Stomach (tissue), 9 donors: ENCODE data around the gene PIP4K2A. TPM values are rescaled to one million over a fixed set of nuclear protein-coding genes. Genes with fewer than 3 reads are reported as not detected.

Experiments used
- DNase-seq, 2 donors: peaks; one replicate each; pipeline versions ENCODE4 v3.0.0 to v3.0.0-alpha.2; 2013 to 2019
- H3K27ac ChIP-seq, 5 donors: fragments of 200-600 bp in 4 of 5; sonication (generic) in 4 of 5; one replicate each; pipeline ENCODE4 v1.5.1; 2013 to 2019; ENCODE audit warnings: mild to moderate bottlenecking in 1 of 5, moderate library complexity in 1 of 5
- H3K27me3 ChIP-seq, 3 donors: fragments of 200-600 bp; sonication (generic); one replicate each; pipeline ENCODE4 v1.5.1; 2017 to 2019; ENCODE audit warnings: mixed run types in 1 of 3
- H3K36me3 ChIP-seq, 4 donors: fragments of 200-600 bp; sonication (generic); 1 replicate in 3 of 4; 2 replicates in 1 of 4; pipeline ENCODE4 v1.5.1; 2016 to 2019
- H3K4me1 ChIP-seq, 4 donors: fragments of 200-600 bp; sonication (generic); one replicate each; pipeline ENCODE4 v1.5.1; 2016 to 2019
- H3K4me3 ChIP-seq, 4 donors: fragments of 200-600 bp; sonication (generic) in 3 of 4; one replicate each; pipeline ENCODE4 v1.5.1; 2016 to 2019; ENCODE audit warnings: mild to moderate bottlenecking in 1 of 4
- H3K9me3 ChIP-seq, 4 donors: fragments of 200-600 bp; sonication (generic); one replicate each; pipeline ENCODE4 v1.5.1; 2016 to 2019
- CTCF ChIP-seq, 7 experiments: fragments of 450-650 bp in 4 of 7; fragments of 200-600 bp in 3 of 7; sonication (generic) in 3 of 7; IDR thresholded peaks; one replicate each; pipeline ENCODE4 v1.5.1; 2016 to 2019; ENCODE audit warnings: antibody characterized with exemption in 7 of 7, control low read depth in 2 of 7, mild to moderate bottlenecking in 1 of 7
- EP300 ChIP-seq: sonication (generic); formaldehyde crosslinking; IDR thresholded peaks from one replicate; pipeline ENCODE4 v1.6.1; 2017; ENCODE audit warnings: antibody characterized with exemption
- POLR2A ChIP-seq, 4 donors: fragments of 450-650 bp; IDR thresholded peaks; one replicate each; pipeline ENCODE4 v1.6.1; 2016; ENCODE audit warnings: antibody characterized with exemption in 4 of 4, control low read depth in 2 of 4, mild to moderate bottlenecking in 1 of 4, moderate library complexity in 1 of 4
- POLR2AphosphoS5 ChIP-seq, 3 donors: sonication (generic); formaldehyde crosslinking; IDR thresholded peaks; one replicate each; pipeline ENCODE4 v1.6.1; 2016; ENCODE audit warnings: antibody characterized with exemption in 3 of 3
- WGBS, 5 donors: extraction: QIAGEN DNeasy Blood & Tissue Kit in 3 of 5; methylation state at CpG; one replicate each; pipeline versions ENCODE4 v1.1.5 to v1.1.7; 2013 to 2018; 5-methylcytosine and 5-hydroxymethylcytosine counted together
- intact Hi-C: fragments of 100-400 bp; cut with DNase I; formaldehyde crosslinking; loops from one replicate; pipeline ENCODE4 v1.15.1; 2023; ENCODE audit warnings: low total_unique reads
- polyA plus RNA-seq, 3 donors: library from polyadenylated mRNA; stranded (reverse); fragments of 200-250 nt; gene quantifications; one replicate each; pipeline ENCODE4 v1.2.3, GENCODE V29; 2013
- total RNA-seq, 5 donors: library from RNA; depleted of rRNA; stranded (reverse); fragments of >200 nt; gene quantifications; one replicate each; pipeline versions ENCODE4 v1.1.0 to v1.2.3, GENCODE V29; 2014 to 2016
- donor health status: healthy with polysubstance abuse.
- donor health status: Bipolar disorder and iron deficiency.
- donor health status: healthy.

The PIP4K2A gene
- total and polyA plus RNA-seq, 8 donors: 6.7 to 61.3 (median 13.6) TPM

DNA sequence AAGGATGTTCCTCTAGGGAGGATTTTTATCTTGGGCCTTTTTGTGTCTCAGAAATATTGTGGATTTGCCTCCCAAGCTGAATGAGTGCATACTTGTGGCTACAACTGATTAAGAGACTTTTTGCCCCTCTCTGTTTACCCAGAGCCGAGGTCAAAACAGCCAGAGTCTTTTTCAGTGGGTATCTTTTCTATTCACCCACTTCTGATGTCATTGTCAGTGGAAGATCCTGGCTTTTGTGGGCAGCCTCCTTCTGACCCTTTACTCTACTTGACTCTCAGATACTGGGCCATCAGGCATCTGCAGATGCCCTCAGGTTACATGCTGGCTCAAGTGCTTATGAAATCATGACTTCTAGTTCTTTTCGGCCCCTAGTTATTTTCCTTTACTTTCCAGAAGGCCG lies 19.6 kb upstream of the PIP4K2A start:
- Histone ChIP-seq H3K27ac (no peak overlapping the region), H3K4me1 (peaks cover 0 to 16% (median 4%) of the 10 kb centered on the region in 4 donors), H3K4me3 (no peak overlapping the region), H3K27me3 (no peaks in the 10 kb centered on the region), H3K9me3 (no peaks in the 10 kb centered on the region), H3K36me3 (no peaks in the 10 kb centered on the region)
- WGBS, 5 donors: 83 to 94% (median 87%) methylated on average over 3 of the region's 3 CpGs
- intact Hi-C loops: no loop called here
- no peak for TF ChIP-seq POLR2A (IDR thresholded peaks at IDR 0.05)
- no peak for TF ChIP-seq POLR2AphosphoS5 (IDR thresholded peaks at IDR 0.05)
- TF ChIP-seq CTCF (IDR thresholded peaks at IDR 0.05): no peak
- no peak for TF ChIP-seq EP300
- no peak for DNase-seq

DNA sequence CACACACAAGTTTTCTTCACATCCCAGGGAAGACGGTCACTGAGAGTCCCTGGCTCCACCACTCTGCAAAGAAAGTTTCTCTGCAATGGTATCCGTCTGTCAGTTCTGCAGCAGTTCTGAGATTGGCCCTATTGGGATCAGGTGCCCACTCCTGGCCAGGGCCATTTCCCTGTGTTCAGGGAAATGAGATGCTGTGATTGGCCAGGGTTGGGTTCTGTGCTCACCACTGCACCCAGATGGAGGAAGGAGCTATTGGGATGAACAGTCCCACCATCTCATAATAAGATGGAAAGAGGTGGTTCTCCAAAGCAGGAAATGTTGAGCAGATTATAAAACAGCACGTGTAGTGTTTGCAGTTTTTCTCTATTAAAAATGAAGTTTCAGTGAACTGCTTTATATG lies 13.3 kb upstream of the PIP4K2A start:
- no peak for TF ChIP-seq EP300
- TF ChIP-seq CTCF (IDR thresholded peaks at IDR 0.05): no peak
- TF ChIP-seq POLR2AphosphoS5 (IDR thresholded peaks at IDR 0.05): no peak
- TF ChIP-seq POLR2A (IDR thresholded peaks at IDR 0.05): no peak
- WGBS, 5 donors: 75 to 83% (median 78%) methylated on average over 3 of the region's 3 CpGs
- H3K4me1 ChIP-seq: peaks cover 0 to 6% (median 0%) of the 10 kb centered on the region in 4 donors
- H3K27me3 ChIP-seq: no peaks in the 10 kb centered on the region
- H3K9me3 ChIP-seq: no peaks in the 10 kb centered on the region
- intact Hi-C loops: no loop called here
- H3K4me3 ChIP-seq: no peak overlapping the region
- H3K36me3 ChIP-seq: no peaks in the 10 kb centered on the region
- H3K27ac ChIP-seq: no peak overlapping the region
- DNase-seq: no peak

DNA sequence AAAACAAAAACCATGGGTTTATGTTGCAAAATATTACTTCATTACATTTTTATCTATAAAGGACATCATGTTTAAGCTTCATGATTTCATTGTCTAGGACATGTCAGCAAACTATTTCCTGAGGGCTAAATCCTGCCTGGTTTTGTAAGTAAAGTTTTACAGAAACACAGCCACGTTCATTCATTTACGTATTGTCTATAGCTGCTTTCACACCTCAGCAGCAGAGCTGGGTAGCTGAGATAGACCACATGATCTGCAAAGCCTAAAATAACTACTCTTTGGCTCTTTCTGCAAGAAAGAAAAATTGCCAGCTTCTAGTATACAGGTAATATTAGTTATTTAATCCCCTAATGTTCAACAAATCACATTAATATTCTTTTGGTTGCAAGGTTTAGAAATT lies 12.7 kb upstream of the PIP4K2A start:
- intact Hi-C loops: no loop called here
- Histone ChIP-seq H3K27ac (no peak overlapping the region), H3K4me1 (peaks cover 0 to 9% (median 0%) of the 10 kb centered on the region in 4 donors), H3K9me3 (no peaks in the 10 kb centered on the region), H3K36me3 (no peaks in the 10 kb centered on the region), H3K27me3 (no peaks in the 10 kb centered on the region), H3K4me3 (no peak overlapping the region)
- no peak for TF ChIP-seq EP300
- no peak for DNase-seq
- 48 to 84% (median 64%) methylated on average over 2 of the region's 2 CpGs for WGBS, 5 donors

GRCh38 chr10:22724773-22725172 lies 10.4 kb upstream of the PIP4K2A start:
- no peak for DNase-seq
- intact Hi-C loops: no loop called here
- Histone ChIP-seq H3K4me3 (no peak overlapping the region), H3K4me1 (peaks cover 0 to 9% (median 0%) of the 10 kb centered on the region in 4 donors), H3K36me3 (no peaks in the 10 kb centered on the region), H3K27me3 (no peaks in the 10 kb centered on the region), H3K9me3 (no peaks in the 10 kb centered on the region), H3K27ac (no peak overlapping the region)
- 94 to 98% (median 96%) methylated on average over 3 of the region's 3 CpGs for WGBS, 5 donors
- TF ChIP-seq CTCF (IDR thresholded peaks at IDR 0.05) (no peak), EP300 (no peak), POLR2AphosphoS5 (IDR thresholded peaks at IDR 0.05) (no peak), POLR2A (IDR thresholded peaks at IDR 0.05) (no peak)

GRCh38 chr10:22723783-22724182 lies 9.4 kb upstream of the PIP4K2A start:
- intact Hi-C loops: no loop called here
- Histone ChIP-seq H3K27me3 (no peaks in the 10 kb centered on the region), H3K9me3 (no peaks in the 10 kb centered on the region), H3K4me1 (peaks cover 0 to 6% (median 0%) of the 10 kb centered on the region in 4 donors), H3K36me3 (no peaks in the 10 kb centered on the region), H3K4me3 (no peak overlapping the region), H3K27ac (no peak overlapping the region)
- 83 to 93% (median 91%) methylated on average over 6 of the region's 6 CpGs for WGBS, 5 donors
- no peak for DNase-seq
- TF ChIP-seq EP300: no peak
- no peak for TF ChIP-seq CTCF (IDR thresholded peaks at IDR 0.05)
- no peak for TF ChIP-seq POLR2AphosphoS5 (IDR thresholded peaks at IDR 0.05)
- no peak for TF ChIP-seq POLR2A (IDR thresholded peaks at IDR 0.05)
